VCaP (cell line): Measurements from ENCODE around the gene CXCL3.

ENCODE experiments used
- H3K27ac ChIP-seq: fragments of 450-650 bp; 2 replicates; pipeline ENCODE4 v1.5.1; 2017
- TF ChIP-seq, protein P1 (sequence below): fragments of 450-650 bp; conservative IDR thresholded peaks from 2 replicates; pipeline ENCODE4 v1.5.1; 2017; ENCODE audit warnings: mild to moderate bottlenecking, moderate library complexity

Gene CXCL3

DNA sequence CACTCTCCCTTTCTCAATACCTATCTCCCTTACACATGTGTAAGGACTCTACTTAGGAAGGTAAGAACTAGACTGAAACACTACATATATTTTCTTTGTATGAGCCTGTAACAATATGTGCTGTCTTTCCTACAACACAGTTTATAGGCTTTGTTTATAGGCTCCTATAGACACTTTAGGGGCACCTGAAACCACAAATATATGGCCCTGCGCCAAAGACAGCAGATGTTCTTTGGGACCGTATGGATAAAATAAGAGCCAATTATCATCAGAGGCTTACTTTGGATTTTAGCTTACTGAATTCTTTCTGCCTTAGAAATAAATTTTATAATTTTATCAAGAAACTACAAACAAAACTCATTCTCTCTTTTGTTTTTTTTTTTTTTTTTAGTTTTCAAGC lies 16.6 kb upstream of the CXCL3 start:
- TF ChIP-seq, protein P1, sequence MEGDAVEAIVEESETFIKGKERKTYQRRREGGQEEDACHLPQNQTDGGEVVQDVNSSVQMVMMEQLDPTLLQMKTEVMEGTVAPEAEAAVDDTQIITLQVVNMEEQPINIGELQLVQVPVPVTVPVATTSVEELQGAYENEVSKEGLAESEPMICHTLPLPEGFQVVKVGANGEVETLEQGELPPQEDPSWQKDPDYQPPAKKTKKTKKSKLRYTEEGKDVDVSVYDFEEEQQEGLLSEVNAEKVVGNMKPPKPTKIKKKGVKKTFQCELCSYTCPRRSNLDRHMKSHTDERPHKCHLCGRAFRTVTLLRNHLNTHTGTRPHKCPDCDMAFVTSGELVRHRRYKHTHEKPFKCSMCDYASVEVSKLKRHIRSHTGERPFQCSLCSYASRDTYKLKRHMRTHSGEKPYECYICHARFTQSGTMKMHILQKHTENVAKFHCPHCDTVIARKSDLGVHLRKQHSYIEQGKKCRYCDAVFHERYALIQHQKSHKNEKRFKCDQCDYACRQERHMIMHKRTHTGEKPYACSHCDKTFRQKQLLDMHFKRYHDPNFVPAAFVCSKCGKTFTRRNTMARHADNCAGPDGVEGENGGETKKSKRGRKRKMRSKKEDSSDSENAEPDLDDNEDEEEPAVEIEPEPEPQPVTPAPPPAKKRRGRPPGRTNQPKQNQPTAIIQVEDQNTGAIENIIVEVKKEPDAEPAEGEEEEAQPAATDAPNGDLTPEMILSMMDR: no peak
- no peak overlapping the region for H3K27ac ChIP-seq

DNA sequence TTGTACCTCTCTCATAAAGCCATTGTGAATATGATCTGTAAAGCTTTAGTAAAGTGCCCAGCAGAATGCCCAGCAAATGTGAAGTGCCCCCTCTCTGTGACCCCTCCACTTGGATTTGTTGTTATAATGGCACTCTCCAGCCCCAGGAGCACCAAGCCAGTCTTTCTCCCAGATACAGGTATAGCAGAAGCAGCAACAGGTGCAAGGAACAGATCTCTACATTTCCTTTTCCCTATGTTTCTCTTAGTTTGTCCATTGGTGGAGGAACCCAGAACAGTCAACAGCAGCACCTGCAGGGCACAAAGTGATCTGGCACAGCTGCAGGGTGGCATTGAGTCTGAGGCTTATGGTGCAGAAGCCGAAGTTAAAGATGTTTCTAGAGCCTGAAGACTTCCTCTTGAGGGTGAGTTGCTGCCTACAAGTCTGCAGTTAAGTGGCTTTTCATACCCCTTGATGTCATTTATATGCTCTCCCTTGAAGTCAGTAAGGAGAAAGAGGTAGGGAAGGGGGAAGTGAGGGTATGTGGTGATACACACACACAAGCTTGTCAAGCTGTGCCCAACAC lies 16.1 kb upstream of the CXCL3 start:
- no peak overlapping the region for H3K27ac ChIP-seq
- TF ChIP-seq, protein P1: no peak; the same call in 1 of the 2 replicates

DNA sequence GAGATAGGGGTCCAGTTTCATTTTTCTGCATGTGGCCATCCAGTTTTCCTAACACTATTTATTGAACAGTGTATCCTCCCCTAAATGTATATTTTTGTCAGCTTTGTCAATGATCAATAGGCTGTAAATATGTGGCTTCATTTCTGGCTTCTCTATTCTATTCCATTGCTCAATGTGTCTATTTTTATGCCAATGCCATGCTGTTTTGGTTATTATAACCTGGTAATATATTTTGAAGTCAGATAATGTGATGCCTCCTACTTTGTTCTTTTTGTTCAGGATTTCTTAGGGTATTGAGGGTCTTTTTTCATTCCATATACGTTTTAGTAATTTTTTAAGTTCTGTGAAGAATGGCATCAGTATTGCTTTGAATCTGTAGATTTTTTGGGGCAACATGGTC lies 8.7 kb upstream of the CXCL3 start:
- TF ChIP-seq, protein P1: no peak
- no peak overlapping the region for H3K27ac ChIP-seq

DNA sequence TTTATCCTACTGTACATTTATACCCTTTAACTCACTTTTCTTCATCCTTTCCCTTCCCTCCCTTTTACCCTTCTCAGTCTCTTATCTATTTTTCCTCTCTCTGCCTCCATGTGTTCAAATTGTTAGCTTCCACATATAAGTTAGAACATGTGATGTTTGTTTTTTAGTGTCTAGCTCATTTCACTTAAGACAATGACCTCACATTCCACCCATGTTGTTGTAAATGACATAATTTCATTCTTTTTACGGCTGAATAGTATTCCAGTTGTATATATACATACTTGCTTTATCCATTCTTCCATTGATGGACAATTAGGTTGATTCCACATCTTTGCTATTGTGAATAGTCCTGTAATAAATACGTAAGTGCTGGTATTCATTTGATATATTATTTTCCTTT lies 7.3 kb upstream of the CXCL3 start:
- no peak overlapping the region for H3K27ac ChIP-seq
- TF ChIP-seq, protein P1: no peak

DNA sequence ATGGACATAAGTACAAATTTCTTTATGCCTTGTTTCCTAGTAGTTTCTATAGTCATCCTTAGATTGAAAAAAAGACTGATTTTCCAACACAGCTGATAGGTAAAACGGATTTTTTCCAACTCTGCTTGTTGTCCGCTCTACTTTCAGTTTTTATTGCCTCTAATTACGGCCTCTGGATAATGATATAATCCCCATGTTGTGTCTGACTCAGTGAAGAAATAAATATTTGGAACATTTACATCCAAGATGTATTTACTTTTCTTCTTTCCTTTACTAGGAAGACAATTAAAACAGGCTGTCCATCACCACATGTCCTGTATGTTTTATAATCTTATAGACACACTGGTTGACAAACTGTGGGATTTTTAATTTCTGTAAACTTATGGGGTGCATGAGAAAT lies 6.8 kb upstream of the CXCL3 start:
- H3K27ac ChIP-seq: no peak overlapping the region
- TF ChIP-seq, protein P1: no peak

DNA sequence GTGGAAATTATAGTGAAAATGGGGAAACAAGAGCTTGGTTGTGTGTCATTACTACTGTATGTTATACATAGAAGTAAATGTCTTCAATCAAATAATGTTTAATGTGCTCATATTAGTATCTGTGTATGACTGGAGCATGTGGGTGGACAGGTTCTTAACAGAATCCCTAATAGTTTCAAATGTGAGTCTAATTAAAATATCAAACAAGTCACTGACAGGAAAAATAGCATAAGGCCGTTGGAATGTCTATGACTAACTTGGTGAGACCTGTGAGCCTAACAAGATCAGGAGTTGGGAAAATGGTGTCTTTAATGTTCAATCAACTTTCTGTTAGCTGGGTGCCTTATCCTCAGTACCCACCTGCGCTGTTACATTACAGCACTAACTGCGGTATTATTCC lies 6.2 kb upstream of the CXCL3 start:
- no peak overlapping the region for H3K27ac ChIP-seq
- TF ChIP-seq, protein P1: no peak

DNA sequence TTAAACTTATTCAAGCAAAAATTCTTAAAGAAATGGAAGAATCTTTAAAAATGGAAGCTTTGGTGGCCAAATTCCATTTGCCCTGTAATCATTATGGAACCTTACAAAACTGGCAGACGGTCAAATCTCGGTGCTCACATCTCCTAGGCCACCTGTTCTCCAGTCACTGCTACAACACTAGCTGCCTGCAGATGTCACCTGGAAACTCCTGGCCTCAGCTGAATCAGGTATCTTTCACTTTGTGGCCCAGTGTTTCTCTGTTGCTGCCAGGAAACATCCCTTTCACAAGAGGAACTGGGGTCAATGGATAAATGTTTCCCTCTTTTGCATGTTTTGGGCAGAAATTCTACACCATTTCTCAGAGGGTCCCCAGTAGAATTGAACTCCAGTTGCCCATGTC lies 4.2 kb upstream of the CXCL3 start:
- TF ChIP-seq, protein P1: peak; percentile 56

More for the DNA sequence above, 4.2 kb upstream of the CXCL3 start:
- H3K27ac ChIP-seq: no peak overlapping the region
